Measurements from ENCODE around the gene SHBG. TPM values are rescaled to one million over a fixed set of nuclear protein-coding genes. Genes with fewer than 3 reads are reported as not detected.

SHBG gene
- total RNA-seq, 1 donor from 2014 or later = 5.9 TPM

DNA sequence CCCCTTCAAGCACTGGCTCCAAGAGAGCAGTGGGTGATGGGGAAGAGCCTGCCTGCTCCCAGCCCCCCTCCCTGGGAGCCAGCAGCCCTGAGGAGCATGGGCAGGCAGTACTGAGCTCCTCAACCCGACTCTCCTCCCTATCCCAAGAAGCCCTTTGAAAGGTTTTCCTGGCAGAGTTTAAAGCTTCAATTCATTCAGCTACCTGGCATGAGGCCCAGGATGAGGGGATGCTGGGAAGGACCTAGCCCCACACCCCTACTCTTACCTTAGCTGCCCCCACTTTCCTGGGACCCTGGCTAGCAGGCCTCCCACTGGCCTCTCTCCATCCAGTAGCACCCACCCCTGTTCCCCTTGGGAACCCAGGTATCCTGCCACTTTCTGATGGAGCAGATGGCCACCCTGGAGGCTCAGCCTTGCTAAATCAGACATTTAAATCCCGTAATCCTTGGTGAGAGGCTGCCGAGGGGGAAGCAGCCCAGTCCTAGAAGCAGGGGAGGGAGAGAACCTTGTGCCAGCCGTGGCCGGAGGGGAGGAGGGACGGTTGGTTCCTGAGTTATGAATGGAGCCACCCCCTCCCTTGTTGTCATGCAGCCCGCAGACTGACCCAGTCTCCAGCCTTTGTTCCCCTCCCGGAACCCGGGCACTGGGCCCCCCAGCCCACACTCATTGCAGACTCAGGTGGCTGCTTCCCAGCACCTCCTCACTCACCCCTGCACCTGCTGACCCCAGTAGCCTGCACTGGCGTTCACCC, 37.9 kb downstream of the SHBG start:
- Mint-ChIP-seq H3K4me1 (ENCODE audit: low read depth) (no peaks in the 10 kb centered on the region), H3K27me3 (no peaks in the 10 kb centered on the region), H3K4me3 (ENCODE audit: low read depth) (no peak overlapping the region), H3K27ac (no peak overlapping the region), H3K36me3 (ENCODE audit: insufficient read depth) (peaks cover 15% of the 10 kb centered on the region), H3K9me3 (ENCODE audit: low read depth) (no peaks in the 10 kb centered on the region)
- no peak for DNase-seq (ENCODE audit: low spot score, unreplicated experiment)
- TF ChIP-seq, protein P1, sequence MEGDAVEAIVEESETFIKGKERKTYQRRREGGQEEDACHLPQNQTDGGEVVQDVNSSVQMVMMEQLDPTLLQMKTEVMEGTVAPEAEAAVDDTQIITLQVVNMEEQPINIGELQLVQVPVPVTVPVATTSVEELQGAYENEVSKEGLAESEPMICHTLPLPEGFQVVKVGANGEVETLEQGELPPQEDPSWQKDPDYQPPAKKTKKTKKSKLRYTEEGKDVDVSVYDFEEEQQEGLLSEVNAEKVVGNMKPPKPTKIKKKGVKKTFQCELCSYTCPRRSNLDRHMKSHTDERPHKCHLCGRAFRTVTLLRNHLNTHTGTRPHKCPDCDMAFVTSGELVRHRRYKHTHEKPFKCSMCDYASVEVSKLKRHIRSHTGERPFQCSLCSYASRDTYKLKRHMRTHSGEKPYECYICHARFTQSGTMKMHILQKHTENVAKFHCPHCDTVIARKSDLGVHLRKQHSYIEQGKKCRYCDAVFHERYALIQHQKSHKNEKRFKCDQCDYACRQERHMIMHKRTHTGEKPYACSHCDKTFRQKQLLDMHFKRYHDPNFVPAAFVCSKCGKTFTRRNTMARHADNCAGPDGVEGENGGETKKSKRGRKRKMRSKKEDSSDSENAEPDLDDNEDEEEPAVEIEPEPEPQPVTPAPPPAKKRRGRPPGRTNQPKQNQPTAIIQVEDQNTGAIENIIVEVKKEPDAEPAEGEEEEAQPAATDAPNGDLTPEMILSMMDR (IDR thresholded peaks at IDR 0.05; ENCODE audit: unreplicated experiment) = no peak

DNA sequence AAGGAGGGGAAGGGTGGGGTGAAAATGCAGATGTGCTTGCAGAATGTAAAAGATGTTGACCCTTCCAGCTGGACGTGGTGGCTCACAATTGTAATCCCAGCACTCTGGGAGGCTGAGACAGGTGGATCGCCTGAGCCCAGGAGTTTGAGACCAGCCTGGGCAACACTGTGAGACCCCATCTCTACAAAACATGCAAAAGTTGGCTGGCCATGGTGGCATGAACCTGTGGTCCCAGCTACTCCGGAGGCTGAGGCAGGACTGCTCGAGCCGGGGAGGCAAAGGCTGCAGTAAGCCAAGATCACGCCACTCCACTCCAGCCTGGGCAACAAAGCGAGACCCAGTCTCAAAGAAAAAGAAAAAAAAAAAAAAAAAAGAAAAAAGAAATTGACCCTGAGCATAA, 38.5 kb downstream of the SHBG start:
- Mint-ChIP-seq H3K4me1 (ENCODE audit: low read depth) (no peaks in the 10 kb centered on the region), H3K27ac (no peak overlapping the region), H3K36me3 (ENCODE audit: insufficient read depth) (peaks cover 21% of the 10 kb centered on the region), H3K9me3 (ENCODE audit: low read depth) (peaks cover 3% of the 10 kb centered on the region), H3K27me3 (no peaks in the 10 kb centered on the region), H3K4me3 (ENCODE audit: low read depth) (no peak overlapping the region)
- no peak for DNase-seq (ENCODE audit: low spot score, unreplicated experiment)
- TF ChIP-seq, protein P1 (IDR thresholded peaks at IDR 0.05; ENCODE audit: unreplicated experiment) = no peak

DNA sequence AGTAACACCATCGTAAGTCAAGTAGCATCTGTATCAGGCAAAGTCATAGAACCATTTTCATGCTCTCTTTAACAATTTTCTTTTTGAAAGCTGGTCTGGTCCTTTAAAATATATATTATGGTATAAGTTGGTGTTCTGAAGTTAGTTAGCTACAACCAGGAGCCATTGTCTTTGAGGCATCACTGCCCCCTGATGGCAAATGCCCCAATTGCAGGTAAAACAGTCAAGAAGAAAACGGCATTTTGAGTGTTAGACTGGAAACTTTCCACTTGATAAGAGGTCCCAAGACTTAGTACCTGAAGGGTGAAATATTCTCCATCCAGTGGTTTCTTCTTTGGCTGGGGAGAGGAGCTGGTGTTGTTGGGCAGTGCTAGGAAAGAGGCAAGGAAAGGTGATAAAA, 43.3 kb downstream of the SHBG start:
- no peak for DNase-seq (ENCODE audit: low spot score, unreplicated experiment)
- peaks cover 37% of the 10 kb centered on the region for H3K36me3 Mint-ChIP-seq (ENCODE audit: insufficient read depth)

DNA sequence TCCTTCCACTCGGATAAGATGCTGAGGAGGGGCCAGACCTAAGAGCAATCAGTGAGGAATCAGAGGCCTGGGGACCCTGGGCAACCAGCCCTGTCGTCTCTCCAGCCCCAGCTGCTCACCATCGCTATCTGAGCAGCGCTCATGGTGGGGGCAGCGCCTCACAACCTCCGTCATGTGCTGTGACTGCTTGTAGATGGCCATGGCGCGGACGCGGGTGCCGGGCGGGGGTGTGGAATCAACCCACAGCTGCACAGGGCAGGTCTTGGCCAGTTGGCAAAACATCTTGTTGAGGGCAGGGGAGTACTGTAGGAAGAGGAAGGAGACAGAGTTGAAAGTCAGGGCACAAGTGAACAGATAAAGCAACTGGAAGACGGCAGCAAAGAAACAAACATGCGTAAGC, 45.0 kb downstream of the SHBG start:
- H3K4me3 Mint-ChIP-seq (ENCODE audit: low read depth) = no peak overlapping the region
- no peaks in the 10 kb centered on the region for H3K4me1 Mint-ChIP-seq (ENCODE audit: low read depth)
- H3K27me3 Mint-ChIP-seq = no peaks in the 10 kb centered on the region
- H3K27ac Mint-ChIP-seq = no peak overlapping the region
- TF ChIP-seq, protein P1 (IDR thresholded peaks at IDR 0.05; ENCODE audit: unreplicated experiment) = no peak
- no peak for DNase-seq (ENCODE audit: low spot score, unreplicated experiment)
- peaks cover 37% of the 10 kb centered on the region for H3K36me3 Mint-ChIP-seq (ENCODE audit: insufficient read depth)
- peaks cover 9% of the 10 kb centered on the region for H3K9me3 Mint-ChIP-seq (ENCODE audit: low read depth)

More for the DNA sequence above, 43.3 kb downstream of the SHBG start:
- H3K4me1 Mint-ChIP-seq (ENCODE audit: low read depth) = no peaks in the 10 kb centered on the region
- no peaks in the 10 kb centered on the region for H3K27me3 Mint-ChIP-seq
- peaks cover 9% of the 10 kb centered on the region for H3K9me3 Mint-ChIP-seq (ENCODE audit: low read depth)
- TF ChIP-seq, protein P1 (IDR thresholded peaks at IDR 0.05; ENCODE audit: unreplicated experiment) = peak; percentile 51
- H3K4me3 Mint-ChIP-seq (ENCODE audit: low read depth) = no peak overlapping the region
- no peak overlapping the region for H3K27ac Mint-ChIP-seq

DNA sequence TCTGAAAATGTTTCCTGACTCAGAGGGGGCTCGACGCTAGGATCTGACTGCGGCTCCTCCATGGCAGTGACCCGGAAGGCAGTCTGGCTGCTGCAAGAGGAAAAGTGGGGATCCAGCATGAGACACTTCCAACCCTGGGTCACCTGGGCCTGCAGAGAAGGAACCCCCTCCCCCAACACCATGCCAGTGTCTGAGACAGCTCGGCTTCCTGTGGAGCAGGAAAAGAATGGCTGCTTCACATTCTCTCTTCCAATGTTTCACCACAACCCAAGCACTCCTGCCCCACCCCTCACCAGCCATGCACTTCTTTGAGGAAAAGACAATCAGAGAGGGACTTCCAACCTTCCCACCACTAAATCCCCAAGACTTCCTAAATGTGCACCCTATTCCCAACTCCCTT, 46.6 kb downstream of the SHBG start:
- Mint-ChIP-seq H3K9me3 (ENCODE audit: low read depth) (peaks cover 9% of the 10 kb centered on the region), H3K4me3 (ENCODE audit: low read depth) (no peak overlapping the region), H3K36me3 (ENCODE audit: insufficient read depth) (peaks cover 31% of the 10 kb centered on the region), H3K4me1 (ENCODE audit: low read depth) (no peaks in the 10 kb centered on the region), H3K27ac (no peak overlapping the region), H3K27me3 (no peaks in the 10 kb centered on the region)
- TF ChIP-seq, protein P1 (IDR thresholded peaks at IDR 0.05; ENCODE audit: unreplicated experiment) = no peak
- no peak for DNase-seq (ENCODE audit: low spot score, unreplicated experiment)

Data from progenitor cell of endocrine pancreas (in vitro differentiated cells).